Ureter (tissue), 1 donor: ENCODE data around the gene ATIC. TPM values are rescaled to one million over a fixed set of nuclear protein-coding genes. Genes with fewer than 3 reads are reported as not detected.

Experiments
- DNase-seq: peaks from one replicate; pipeline ENCODE4 v3.0.0-alpha.2; 2020; ENCODE audit warnings: low spot score
- total RNA-seq: library from RNA; stranded (reverse); gene quantifications from one replicate; pipeline ENCODE4 v1.2.4, GENCODE V29; 2023
- donor health status: DM: yes; HTN: yes; CAD: no.

ATIC gene
- total RNA-seq, 1 donor from 2014 or later, result 139 TPM

GRCh38 chr2:215361211-215361875 lies 49.5 kb downstream of the ATIC start:
- no peak for DNase-seq

DNA sequence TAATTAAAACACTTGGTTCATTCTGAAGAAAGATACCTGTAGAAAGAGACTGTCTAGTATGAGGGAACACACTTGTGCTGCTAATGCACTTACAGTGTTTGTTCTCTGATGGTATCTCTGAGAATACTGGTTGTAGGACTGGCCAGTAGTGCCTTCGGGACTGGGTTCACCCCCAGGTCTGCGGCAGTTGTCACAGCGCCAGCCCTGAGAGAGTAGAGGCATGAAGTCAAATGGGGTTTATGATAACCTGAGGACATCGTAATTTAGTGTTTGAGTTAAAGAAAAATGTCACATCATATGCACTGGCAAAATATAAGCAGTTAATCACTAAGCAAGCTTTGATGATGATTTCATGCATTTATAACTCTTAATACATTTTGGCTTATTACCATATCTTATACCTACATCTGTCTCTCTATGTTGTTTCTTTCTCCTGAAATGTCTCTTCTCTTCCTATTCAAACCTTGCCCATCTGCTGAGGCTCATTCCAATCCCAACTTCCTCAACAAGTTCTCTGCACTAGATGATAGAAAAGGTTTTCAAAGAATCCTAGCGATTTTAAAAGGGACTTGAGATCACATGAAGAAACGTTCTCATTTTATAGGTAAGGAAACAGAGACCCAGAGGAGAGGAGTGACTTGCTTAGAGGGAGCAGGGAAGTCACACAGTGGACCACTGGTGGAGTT lies 50.2 kb downstream of the ATIC start:
- no peak for DNase-seq

- no peak for DNase-seq
Measured at GRCh38 chr2:215362562-215362904, 50.7 kb downstream of the ATIC start.

DNA sequence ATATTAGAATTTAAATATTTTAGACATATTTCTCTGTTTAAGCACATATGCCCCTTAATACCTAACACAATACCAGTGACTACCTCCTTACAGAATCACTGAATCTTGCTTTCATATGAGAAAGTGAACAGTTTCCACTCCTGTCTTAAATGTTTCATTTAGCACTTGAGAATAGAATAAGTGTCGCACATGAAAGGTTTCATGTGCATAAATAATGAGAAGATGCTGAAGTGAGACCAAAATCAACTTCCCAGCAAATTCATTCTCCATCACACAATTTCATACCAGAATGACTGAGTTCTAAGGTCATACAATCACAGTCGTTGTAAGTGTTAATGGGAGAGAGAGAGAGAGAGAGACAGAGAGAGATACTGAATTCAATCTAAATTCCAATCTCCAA lies 51.2 kb downstream of the ATIC start:
- no peak for DNase-seq

GRCh38 chr2:215363461-215364156 lies 51.8 kb downstream of the ATIC start:
- no peak for DNase-seq

DNA sequence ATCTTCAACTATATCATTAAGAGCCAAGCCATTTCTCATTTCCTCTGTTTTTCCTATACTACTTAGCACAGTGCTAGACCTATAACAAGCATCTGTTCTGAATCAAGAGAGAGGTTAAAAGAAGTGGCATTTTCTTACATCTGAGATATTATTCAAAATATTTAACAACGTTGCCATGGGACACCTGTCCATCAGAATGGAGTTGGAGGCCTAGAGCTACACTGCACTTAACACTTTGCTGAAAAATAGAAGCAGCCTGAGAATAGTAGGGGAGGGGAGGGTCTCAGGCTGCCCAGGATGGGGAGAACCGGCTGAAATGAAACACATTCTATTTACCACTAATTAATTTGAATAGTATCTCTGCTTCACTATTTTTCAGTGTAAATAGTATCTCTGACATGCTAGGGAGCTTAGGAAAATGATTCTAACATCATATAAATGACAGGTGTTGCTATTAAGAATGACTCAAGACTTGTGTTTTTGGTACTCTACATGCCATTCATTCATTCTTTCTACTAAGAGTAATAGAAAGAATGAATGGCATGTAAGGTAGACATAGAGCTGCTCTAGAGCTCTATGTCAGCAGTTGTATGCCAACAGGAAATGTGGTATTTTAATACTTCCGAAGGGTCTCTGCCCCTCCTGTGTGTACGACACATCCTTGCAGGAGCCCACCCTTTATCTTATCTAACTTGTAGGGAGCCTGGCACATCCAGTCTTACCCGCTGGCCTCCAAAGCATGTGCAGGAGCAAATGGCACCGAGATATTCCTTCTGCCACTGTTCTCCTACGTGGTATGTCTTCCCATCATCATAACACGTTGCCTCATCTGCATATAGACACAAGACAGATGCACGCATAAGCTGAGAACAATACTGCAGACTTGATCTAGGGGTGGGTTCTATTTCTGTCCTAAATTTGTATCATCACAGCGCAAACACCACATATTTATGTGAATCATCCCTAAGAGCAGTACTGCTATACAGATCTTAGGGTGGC lies 52.6 kb downstream of the ATIC start:
- DNase-seq, result no peak

DNA sequence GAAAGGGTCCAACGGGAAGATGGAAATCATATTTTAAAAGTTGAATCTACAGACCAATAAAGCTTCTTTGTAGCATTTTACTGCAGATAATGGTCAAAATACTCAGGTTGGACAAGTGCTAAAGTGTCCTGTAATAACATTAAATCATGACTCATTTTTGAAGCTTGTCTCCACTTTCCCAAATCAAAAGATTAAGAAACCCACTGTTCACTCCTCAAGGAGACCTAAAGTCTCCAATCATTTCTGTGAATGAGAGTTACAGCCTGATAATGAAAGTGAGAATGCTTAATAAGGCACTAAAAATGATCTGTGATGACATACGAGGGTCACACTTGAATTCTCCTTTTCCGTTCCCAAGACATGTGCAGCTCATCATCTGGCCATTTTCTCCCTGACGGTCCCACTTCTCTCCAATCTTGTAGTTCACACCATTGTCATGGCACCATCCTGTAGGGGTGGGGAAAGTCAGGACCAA lies 53.4 kb downstream of the ATIC start:
- no peak for DNase-seq

DNA sequence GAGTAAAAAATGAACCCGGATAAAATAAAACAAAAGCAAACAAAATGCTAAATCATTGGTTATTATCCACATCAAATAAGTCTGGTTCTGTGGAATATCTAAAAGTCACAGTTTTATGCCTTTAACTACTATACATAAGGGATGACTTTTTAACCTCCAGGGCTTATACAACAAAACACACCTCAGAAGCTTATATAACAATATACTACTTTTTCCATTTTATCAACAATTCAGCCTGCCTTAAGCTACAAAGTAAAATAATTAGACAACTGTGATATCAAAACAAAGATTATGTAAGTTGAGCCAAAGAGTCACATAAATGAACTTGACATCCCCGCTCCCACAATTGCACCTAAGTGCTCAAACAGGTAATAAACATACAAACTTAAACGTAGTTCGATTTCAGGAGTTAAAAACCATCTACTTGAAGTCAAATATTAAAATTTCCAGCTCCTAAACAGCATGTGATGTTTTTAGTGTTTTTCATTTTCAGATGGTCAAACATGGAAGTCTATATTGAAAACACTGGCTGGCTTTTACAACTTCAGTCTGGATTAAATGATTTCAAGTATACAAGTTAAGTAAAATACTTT lies 54.7 kb downstream of the ATIC start:
- no peak for DNase-seq

GRCh38 chr2:215367662-215368492 lies 56.0 kb downstream of the ATIC start:
- DNase-seq, result no peak

- no peak for DNase-seq
Measured at GRCh38 chr2:215368493-215368809, 56.6 kb downstream of the ATIC start.

- no peak for DNase-seq
Measured at GRCh38 chr2:215369181-215369760, 57.4 kb downstream of the ATIC start.

- DNase-seq, result no peak
Measured at GRCh38 chr2:215370112-215370965, 58.5 kb downstream of the ATIC start.

DNA sequence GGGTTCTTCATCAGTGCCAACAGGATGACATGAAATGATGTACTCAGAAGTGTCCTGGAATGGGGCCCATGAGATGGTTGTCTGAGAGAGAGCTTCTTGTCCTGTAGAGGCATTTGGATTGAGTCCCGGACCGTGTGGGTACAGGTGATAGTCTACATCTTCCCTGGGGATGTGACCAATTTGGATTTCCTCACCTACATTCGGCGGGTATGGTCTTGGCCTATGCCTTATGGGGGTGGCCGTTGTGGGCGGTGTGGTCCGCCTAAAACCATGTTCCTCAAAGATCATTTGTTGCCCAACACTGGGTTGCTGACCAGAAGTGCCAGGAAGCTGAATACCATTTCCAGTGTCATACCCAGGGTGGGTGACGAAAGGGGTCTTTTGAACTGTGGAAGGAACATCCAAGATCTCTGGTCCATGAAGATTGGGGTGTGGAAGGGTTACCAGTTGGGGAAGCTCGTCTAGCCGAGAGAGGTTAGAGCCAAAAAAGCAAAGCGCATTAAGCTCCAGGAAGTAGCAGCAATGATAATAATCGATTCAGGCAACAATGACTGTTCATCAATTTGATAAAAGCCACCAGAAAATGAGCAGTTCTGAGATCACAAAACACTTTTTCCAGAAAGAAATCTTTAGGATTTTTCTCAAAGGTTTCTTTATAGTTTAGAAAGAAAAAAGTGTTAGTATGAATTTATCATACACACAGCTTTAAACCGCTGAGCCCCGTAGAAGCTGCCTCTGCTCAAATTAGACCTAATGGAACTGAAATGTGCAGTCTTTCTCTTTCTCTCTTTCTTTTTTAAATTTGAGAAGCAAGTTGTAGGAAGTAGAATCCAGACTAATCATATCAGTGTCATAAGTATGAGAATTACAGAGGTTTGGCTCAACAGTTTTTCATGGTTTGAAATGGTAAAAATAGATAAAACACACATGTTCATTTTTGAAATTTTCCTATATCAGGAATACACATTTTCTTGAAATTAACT lies 60.3 kb downstream of the ATIC start:
- no peak for DNase-seq

DNA sequence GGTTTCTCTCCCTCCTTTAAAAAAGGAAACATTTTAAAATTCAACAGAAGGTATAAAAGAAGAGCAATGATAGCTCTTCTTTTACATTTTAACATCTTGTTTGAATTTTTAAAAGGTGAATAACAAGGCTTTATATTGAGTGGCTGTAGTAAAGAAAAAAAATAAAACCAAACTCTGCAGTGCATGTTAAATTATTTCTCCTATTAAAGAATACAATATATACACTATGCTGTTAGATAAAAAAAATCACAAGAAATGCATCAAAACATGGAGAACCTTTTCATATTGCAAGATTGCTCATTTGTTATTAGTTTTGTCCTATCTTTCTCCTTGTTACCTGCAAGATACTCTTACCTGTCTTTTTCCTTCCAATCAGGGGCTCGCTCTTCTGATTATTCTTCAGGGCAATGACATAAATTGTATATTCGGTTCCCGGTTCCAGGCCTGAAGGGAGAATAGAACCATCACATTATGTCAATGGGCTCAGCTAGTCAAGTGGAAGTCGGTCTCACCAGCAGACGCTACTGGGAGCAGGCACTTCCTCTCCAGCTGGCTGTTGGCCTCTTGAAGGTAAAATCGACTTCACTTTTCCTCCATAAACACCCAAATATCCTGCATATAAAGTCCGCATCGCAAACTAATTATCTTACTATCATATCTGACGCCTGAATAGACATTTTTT lies 61.2 kb downstream of the ATIC start:
- no peak for DNase-seq

DNA sequence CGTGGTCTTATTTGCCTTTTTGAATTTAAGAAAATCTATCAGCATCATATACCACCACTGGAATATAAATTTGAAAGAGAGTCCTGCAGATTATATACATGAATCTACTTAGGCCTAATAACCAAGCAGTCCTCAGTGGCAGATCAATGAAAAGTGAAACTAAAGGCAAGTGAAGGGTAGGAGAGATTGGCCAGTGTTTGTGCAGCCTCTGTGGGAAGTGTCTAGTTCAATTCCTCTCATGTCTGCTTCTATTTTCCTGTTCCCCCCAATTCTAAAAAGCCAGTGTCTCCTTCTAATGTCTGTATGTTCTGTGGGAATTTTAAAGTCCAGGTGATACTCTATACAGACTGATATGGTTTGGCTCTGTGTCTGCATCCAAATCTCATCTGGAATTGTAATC lies 62.1 kb downstream of the ATIC start:
- no peak for DNase-seq

DNA sequence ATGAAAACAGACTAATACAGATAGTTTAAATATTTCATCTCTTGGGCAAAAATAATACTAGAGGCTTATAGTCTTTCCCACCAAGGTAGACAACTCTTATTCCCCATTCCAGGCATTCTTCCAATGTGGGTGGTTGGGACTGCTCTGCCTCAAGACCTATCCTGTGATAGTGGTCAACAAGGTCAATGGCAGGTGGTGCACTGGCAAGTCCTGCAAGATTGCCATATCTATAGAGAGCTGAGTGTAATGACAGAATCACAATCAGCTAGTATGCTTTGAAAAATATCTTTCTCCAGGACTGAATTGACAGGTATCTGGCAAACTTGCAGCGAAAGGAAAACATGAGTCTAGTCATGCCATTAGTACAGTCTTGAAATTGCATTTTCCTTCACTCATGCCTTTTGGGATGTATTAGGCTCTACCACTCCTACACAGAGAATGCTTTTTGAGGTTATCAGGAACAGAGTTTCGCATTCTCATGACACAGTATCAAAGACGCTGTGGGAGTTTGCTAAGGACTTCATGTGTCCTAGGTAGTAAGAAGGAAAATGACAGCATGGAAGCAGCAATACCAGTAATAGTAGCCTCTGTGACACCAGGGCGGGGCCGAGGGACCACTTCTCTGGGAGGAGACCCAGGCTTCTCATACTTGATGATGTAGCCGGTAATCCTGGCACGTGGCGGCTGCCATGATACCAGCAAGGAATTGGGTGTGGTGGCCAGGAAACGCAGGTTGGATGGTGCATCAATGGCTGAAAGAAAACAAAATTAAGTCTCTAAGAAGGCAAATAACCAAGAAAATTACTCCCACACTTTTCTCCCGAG lies 63.0 kb downstream of the ATIC start:
- DNase-seq, result no peak

GRCh38 chr2:215375467-215375830 lies 63.6 kb downstream of the ATIC start:
- no peak for DNase-seq
